Left cardiac atrium (tissue), 4 donors: ENCODE results near the gene SYTL5. TPM values are rescaled to one million over a fixed set of nuclear protein-coding genes. Genes with fewer than 3 reads are reported as not detected.

ENCODE experiments used
- ATAC-seq, 2 donors: fragments of 200-7000 bp; cut with Tn5 transposase; one replicate each; pipeline ENCODE4 v1.9.1; 2020; ENCODE audit warnings: mild to moderate bottlenecking in 2 of 2, moderate library complexity in 2 of 2
- DNase-seq: peaks from one replicate; pipeline ENCODE4 v3.0.0-alpha.2; 2020
- intact Hi-C, 2 donors: fragments of 100-400 bp; cut with DNase I; formaldehyde crosslinking; loops; one replicate each; pipeline versions ENCODE4 v1.14.1 to v1.15.1; 2022 to 2023
- total RNA-seq, 2 donors: library from RNA; stranded (reverse); fragmentation: NEBNext Ultra II Directional; extraction: Animal tissue kit (Norgen Biotek cat#: 25700); gene quantifications; one replicate each; pipeline ENCODE4 v1.2.1, GENCODE V29; 2021
- donor health status: DM: no; HTN: yes; CAD: no.
- donor health status: DM: no; HTN: yes; CAD: no; lungs with severe emphysema.
- donor health status: DM: yes; HTN: yes; CAD: no.
- donor health status: Dilated cardiomyopathy.

SYTL5 gene
- total RNA-seq, 2 donors from 2014 or later = 0.39 TPM; not detected in 1

DNA sequence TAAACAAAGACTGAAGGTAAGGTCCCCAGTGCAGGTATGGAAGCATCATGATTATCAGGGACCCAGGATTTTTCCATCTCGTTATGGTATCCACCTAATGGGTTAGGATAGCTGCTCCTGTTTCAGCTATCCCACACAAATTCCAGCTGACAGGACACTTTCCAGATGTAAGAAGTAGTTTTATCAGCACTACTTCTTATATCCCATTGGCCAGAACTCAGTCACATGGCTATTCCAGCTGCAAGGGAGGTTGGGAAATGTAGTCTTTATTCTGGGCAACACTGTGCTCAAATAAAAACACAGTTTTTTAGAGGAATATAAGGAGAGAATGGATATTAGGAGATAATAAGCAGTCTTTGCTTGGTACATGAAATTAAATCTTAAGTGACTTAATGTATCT, 117.6 kb downstream of the SYTL5 start:
- ATAC-seq (no peak), DNase-seq (no peak)
- intact Hi-C loops = no loop called here

DNA sequence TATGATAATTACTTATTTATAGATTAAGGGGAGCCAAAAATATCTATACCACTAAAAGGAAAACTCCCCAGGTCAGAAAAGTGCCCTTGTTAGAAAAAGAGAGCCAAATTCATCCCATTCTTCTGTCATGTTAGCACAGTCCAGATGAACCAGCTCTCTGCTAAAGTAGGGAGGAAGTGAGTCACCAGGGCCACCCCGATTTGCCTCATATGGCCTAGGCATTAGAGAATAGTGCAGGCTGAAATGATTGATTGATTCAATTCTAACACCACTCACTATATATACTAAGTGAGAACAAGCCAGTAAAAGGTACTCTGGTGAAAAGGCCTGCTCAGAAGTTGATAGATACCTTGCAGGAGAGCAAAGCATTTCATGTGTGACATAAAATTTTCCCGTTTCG, 119.8 kb downstream of the SYTL5 start:
- no peak for DNase-seq
- ATAC-seq = no peak
- intact Hi-C loops = no loop called here

DNA sequence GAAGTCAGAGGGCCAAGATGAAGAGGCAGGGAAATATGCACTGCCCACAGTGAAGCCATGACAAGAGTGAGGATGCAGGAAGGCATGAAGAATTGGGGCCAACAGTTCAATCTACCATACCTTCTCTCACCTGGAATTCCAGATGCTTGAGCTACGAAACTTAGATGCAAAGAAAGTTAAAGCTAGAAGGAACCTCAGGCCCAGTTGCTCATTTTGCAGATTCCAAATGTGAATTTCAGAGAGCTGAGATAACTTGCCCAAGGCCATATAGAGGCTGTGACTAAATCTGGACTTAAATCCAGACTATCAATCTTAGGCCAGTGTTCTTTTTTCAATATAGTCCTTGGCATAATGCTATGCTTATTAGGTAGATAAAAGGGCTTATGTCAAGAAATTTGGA, 121.6 kb downstream of the SYTL5 start:
- no peak for DNase-seq
- ATAC-seq = no peak
- intact Hi-C loops = no loop called here

DNA sequence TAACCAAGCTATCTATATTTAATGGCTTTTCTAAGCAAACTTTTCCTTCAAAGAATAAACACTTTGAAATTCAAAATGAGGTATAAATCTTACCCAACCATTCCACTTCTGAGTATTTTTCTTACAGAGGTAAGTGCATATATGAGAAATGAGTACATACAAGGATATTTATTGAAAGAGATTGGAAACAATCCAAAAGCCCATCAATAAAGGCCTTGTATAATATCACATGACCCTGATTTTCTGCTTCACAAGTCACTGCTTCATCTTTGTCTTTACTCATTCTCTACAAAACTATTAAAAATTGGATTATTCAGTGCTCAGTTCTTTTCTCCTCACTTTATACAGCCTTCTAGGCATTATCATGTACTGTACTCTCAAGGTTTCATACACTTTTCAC, 123.0 kb downstream of the SYTL5 start:
- DNase-seq (no peak), ATAC-seq (no peak)
- intact Hi-C loops = no loop called here

- no peak for DNase-seq
- intact Hi-C loops = no loop called here
- no peak for ATAC-seq
Observed at GRCh38 chrX:38138157-38138891, 132.0 kb downstream of the SYTL5 start.

- no peak for DNase-seq
- intact Hi-C loops = no loop called here
- no peak for ATAC-seq
Observed at GRCh38 chrX:38138900-38139299, 132.5 kb downstream of the SYTL5 start.

- DNase-seq = no peak
- intact Hi-C loops = no loop called here
- peak; percentile 55 to 72 for ATAC-seq
Observed at GRCh38 chrX:38142610-38143009, 136.3 kb downstream of the SYTL5 start.

GRCh38 chrX:38149016-38149415, 142.7 kb downstream of the SYTL5 start:
- no peak for DNase-seq
- ATAC-seq = no peak
- intact Hi-C loops = no loop called here

GRCh38 chrX:38150993-38151392, 144.6 kb downstream of the SYTL5 start:
- ATAC-seq = no peak
- intact Hi-C loops = no loop called here
- DNase-seq = no peak

DNA sequence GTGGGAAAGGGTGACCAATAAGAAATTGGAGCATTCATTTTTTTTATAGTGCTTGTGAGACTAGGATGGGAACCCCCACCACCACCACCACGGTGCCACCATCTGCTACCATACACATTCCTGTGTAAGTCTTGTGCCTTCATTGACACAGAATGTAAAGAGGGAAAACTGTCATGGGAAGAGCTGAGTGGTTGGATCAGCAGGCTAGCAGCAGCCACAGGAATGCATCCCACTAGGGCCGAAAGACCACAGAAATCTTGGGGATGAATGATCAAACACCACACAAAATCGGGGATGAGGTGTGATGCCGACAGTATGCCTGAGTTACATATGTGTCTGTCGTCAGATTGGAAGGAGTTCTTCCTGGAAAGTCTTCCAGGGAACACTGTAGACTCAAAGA, 145.1 kb downstream of the SYTL5 start:
- intact Hi-C loops = no loop called here
- no peak for ATAC-seq
- DNase-seq = no peak

GRCh38 chrX:38154340-38154739, 148.0 kb downstream of the SYTL5 start:
- intact Hi-C loops = no loop called here
- ATAC-seq = no peak
- no peak for DNase-seq

DNA sequence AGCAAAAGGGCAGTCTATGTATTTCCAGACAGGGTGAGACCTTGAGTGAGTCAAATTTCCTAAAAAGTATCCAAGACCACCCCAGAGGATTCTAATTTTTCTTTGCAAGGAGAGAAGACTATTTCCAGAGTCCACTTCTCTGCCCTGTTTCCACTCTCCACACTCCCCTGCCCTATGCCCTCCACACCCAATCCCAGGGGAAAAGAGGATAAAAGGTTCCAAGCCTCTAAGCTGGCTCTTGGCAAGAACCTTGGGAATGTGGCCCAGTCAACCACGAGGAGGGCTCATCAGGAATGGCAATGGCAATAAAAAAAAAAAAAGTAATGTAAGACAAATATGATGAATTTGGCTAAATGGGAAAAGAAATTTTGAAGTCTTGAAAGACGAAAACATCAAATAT, 148.5 kb downstream of the SYTL5 start:
- no peak for DNase-seq
- ATAC-seq = peak in 1 of 2 donors; percentile 74
- intact Hi-C loops = no loop called here

DNA sequence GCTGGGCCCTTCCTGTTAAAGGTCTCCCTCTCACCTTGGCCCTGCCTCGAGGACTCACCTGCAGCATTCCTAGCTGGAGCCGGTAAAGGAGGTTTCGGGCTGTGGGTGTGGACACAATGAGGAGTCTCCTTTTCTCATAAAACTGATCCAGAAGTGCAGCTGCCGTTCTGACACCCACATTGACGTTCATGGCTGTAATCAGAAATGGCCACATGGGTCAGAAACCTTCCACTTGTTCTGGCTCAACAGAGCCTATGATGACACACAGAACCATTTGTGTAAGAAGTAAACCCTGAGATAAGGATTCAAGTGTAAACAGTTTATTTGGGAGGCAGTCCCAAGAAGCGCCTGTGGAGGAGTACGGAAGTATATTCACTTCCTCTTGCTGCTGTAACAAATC, 150.5 kb downstream of the SYTL5 start:
- no peak for ATAC-seq
- no peak for DNase-seq
- intact Hi-C loops = no loop called here

GRCh38 chrX:38163193-38163592, 156.8 kb downstream of the SYTL5 start:
- DNase-seq = no peak
- ATAC-seq = no peak
- intact Hi-C loops = loop anchor here in 1 of 2 donors (10.0 kb wide), 1 partner anchor 238 kb away; no protein-coding TSS in a partner anchor

DNA sequence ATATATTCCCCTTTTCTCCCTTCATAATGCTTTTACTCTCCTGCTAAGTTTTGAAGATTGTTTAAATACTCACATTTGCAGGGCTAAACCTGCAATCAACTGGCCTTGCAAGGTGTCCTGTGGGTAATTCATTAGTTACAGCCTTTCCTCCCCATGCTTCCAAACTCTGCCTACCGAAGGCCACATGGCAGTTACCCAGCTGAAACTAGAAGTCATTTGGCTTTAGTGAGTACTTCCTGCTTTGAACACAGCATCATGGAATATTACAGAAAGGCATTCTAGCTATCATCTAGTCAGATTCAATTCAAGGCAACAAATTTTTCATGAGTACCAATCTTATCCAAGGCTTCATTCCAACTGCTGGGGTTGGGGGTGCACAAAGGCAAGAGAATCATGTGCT, 158.7 kb downstream of the SYTL5 start:
- intact Hi-C loops = loop anchor here in 1 of 2 donors (10.0 kb wide), 1 partner anchor 240 kb away; no protein-coding TSS in a partner anchor
- peak in 1 of 2 donors; percentile 34 for ATAC-seq
- DNase-seq = no peak

DNA sequence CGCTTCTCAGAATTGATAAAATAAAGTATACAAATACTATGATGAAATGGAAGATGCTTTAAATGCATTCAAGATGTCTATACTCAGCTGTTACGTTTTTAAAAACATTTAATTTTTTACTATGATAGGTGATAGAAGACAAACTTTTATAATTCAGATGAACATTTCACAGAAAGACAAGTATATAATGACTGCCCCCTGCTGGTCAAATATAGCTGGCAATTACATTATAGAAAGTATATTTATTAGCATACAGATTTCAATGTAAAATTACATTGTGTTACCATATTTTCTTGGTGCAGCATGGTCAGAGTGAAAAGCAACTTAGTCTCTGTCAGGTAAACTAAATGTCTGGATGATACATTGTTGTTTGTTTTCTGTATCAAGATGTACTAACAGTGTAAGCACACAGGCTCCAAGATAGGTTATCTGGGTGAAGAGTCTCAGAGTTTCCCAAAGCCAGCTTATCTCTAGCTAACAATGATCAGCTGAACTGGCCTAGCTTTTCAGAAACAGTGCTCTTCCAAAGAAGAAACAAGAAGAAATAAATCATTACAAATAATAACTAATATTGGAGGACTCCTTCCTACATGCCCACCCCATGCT, 160.2 kb downstream of the SYTL5 start:
- ATAC-seq (no peak), DNase-seq (no peak)
- intact Hi-C loops = loop anchor here (2.0 to 10.0 kb wide), 2 partner anchors 240 to 242 kb away; no protein-coding TSS in a partner anchor

DNA sequence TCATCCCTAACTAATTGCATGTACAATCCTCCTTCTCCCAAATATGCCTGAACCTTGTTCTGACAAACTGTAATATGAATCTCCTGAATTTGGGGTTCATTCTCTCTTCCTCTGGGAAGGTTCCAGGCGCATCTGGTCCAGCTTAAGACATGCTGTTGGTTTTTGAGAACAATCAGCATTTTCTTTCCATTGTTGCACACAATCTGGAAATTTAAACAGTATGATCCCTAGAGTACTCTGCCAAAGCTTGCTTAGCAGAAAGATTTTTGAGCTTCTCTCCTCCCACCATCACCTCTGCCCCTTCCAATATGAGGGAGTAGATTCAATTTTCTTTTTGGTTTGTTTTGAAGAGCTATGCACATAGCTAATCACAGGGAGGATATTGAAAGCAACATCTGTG, 164.2 kb downstream of the SYTL5 start:
- intact Hi-C loops = no loop called here
- ATAC-seq (no peak), DNase-seq (no peak)

GRCh38 chrX:38172596-38172995, 166.2 kb downstream of the SYTL5 start:
- intact Hi-C loops = no loop called here
- no peak for DNase-seq
- ATAC-seq = no peak

GRCh38 chrX:38175139-38175538, 168.8 kb downstream of the SYTL5 start:
- intact Hi-C loops = no loop called here
- DNase-seq = no peak
- peak in 1 of 2 donors; percentile 23 for ATAC-seq

DNA sequence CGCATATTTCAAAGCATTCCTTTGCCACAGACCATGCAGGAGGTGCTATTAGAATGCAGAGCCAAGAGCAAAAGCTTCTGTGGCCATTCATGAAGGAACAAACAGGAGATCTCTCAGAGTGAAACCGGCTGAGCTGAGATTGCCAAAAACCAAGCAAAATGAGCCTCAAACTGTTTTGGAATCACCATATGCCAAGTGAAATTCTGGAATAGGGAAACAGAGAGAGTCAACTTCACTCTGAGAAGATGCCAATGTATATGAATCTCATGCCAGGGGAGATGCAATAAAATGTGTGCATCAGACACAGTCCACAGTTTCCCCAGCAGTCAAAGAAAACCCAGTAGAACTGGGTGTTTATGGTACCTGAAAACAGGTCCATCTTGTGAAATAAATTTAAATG, 172.0 kb downstream of the SYTL5 start:
- intact Hi-C loops = no loop called here
- DNase-seq (no peak), ATAC-seq (no peak)
